GM12864 (cell line): ENCODE data around the gene XCL1.

Experiments used
- DNase-seq: peaks from one replicate; pipeline ENCODE4 v3.0.0-alpha.2; 2011; ENCODE audit warnings: low read depth
- H3K4me3 ChIP-seq: 2 replicates; pipeline ENCODE4 v1.5.1; 2011; ENCODE audit warnings: mild to moderate bottlenecking, low read depth, low read length, control low read depth
- TF ChIP-seq, protein P1 (sequence below): IDR thresholded peaks from 2 replicates; pipeline ENCODE4 v1.5.1; 2011; ENCODE audit warnings: low read depth, mild to moderate bottlenecking, moderate library complexity, low read length, control low read depth, inconsistent platforms; ENCODE audit errors: missing control alignments

XCL1 gene

GRCh38 chr1:168607872-168608428, 31.5 kb downstream of the XCL1 start:
- no peak overlapping the region for H3K4me3 ChIP-seq
- TF ChIP-seq, protein P1, sequence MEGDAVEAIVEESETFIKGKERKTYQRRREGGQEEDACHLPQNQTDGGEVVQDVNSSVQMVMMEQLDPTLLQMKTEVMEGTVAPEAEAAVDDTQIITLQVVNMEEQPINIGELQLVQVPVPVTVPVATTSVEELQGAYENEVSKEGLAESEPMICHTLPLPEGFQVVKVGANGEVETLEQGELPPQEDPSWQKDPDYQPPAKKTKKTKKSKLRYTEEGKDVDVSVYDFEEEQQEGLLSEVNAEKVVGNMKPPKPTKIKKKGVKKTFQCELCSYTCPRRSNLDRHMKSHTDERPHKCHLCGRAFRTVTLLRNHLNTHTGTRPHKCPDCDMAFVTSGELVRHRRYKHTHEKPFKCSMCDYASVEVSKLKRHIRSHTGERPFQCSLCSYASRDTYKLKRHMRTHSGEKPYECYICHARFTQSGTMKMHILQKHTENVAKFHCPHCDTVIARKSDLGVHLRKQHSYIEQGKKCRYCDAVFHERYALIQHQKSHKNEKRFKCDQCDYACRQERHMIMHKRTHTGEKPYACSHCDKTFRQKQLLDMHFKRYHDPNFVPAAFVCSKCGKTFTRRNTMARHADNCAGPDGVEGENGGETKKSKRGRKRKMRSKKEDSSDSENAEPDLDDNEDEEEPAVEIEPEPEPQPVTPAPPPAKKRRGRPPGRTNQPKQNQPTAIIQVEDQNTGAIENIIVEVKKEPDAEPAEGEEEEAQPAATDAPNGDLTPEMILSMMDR = no peak
- DNase-seq = no peak

DNA sequence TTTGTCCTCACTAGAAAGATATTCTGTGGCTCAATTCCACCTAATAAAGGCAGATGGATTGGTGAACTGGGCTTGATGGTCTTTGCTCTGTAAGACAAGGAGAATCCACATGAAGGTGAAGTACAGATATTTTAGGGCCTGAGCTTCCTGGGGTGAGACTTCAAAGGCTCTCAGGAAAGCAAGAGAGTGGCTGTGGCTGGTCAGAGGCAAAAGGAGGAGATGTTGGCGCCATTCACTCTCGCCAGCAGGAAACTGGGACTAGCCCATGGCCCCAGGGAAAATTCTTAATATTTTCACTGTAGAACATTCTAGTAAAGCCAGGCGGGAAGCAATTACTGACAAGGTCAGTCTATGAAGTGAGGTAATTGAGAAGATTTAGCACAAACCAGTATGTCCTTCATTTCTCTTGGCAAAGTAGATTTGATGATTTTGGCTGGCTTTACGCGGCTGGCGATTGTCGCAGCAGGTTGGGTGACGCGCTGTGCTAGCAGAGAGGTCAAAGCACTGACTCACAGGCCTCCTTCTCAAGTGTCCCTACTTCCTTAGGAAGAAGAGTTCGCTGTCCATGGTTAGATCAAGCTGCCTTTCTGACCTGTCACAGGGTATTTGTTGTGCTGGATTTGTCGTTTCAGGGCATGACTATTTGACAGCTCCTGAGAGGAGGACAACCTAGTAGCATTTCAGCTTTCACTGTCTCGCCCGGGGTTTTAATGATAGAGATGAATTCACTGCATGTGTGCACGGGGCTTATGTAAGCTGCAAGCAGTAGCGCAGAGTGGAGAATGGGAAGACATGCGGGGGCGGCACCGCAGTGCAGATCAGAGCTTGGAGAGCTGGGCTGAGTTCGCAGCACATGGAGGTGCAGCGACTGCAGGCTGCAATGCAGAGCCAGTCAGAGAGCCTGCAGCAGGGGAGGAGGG, 32.7 kb downstream of the XCL1 start:
- H3K4me3 ChIP-seq = no peak overlapping the region
- no peak for DNase-seq
- TF ChIP-seq, protein P1 = no peak

- TF ChIP-seq, protein P1 = no peak
- no peak for DNase-seq
- no peak overlapping the region for H3K4me3 ChIP-seq
Measured at GRCh38 chr1:168609741-168610510, 33.5 kb downstream of the XCL1 start.

GRCh38 chr1:168613038-168613451, 36.6 kb downstream of the XCL1 start:
- TF ChIP-seq, protein P1 = no peak
- H3K4me3 ChIP-seq = no peak overlapping the region
- no peak for DNase-seq

- no peak overlapping the region for H3K4me3 ChIP-seq
- DNase-seq = no peak
- TF ChIP-seq, protein P1 = no peak
Measured at GRCh38 chr1:168613691-168614231, 37.4 kb downstream of the XCL1 start.

DNA sequence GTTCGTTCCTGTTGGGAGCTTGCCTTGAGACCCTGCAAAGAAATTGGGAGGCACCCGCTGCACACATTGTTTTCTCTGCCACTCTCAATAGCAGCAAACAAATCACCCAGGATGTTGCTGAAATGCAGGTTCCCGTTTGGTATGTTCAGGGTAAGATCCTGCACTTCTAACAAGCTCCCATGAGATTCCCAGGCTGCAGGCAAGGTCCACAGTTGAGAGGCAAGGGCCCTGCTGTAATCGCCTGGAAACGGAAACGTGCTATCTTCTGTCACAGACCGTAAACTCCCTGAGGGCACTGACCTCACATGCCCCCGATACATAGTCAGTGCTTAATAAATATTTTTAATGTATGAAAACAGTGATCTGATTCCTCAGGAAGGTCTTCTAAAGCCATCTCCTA, 37.8 kb downstream of the XCL1 start:
- H3K4me3 ChIP-seq = no peak overlapping the region
- TF ChIP-seq, protein P1 = no peak
- no peak for DNase-seq
